HFFc6 (cell line): ENCODE results near the gene C9orf85. TPM values are rescaled to one million over a fixed set of nuclear protein-coding genes. Genes with fewer than 3 reads are reported as not detected.

Experiments used
- DNase-seq: peaks from one replicate; pipeline ENCODE4 v3.0.0-alpha.2; 2018
- H3K27ac Mint-ChIP-seq: 2 replicates; pipeline ENCODE4 v1.8.0; 2020; ENCODE audit warnings: mild to moderate bottlenecking, mixed read lengths
- H3K27me3 Mint-ChIP-seq: 2 replicates; pipeline ENCODE4 v1.8.0; 2021; ENCODE audit warnings: mild to moderate bottlenecking, moderate library complexity, mixed read lengths; ENCODE audit not compliant: insufficient read depth
- H3K36me3 Mint-ChIP-seq: 2 replicates; pipeline ENCODE4 v1.8.0; 2021; ENCODE audit warnings: low read depth, mixed read lengths
- H3K4me1 Mint-ChIP-seq: 2 replicates; pipeline ENCODE4 v1.8.0; 2020; ENCODE audit warnings: low read depth, mixed read lengths
- H3K4me3 Mint-ChIP-seq: 2 replicates; pipeline ENCODE4 v1.8.0; 2020; ENCODE audit warnings: mild to moderate bottlenecking, moderate library complexity, mixed read lengths
- H3K9me3 Mint-ChIP-seq: 2 replicates; pipeline ENCODE4 v1.8.0; 2020; ENCODE audit warnings: mild to moderate bottlenecking, mixed read lengths
- CTCF ChIP-seq: fragments of 200-600 bp; sonication (generic); IDR thresholded peaks from 2 replicates; pipeline ENCODE4 v1.5.0; 2021; ENCODE audit warnings: antibody characterized with exemption, mild to moderate bottlenecking
- total RNA-seq, 6 experiments: library from RNA; stranded (reverse); fragmentation: NEBNext Ultra II Directional; extraction: Animal tissue kit (Norgen Biotek cat#: 25700); gene quantifications; 2 replicates in 1 of 6; 3 replicates in 5 of 6; pipeline ENCODE4 v1.2.3, GENCODE V29; 2021

The C9orf85 gene
- total RNA-seq, 6 experiments from 2014 or later, result 14.1 to 17.9 (median 15.2) TPM

DNA sequence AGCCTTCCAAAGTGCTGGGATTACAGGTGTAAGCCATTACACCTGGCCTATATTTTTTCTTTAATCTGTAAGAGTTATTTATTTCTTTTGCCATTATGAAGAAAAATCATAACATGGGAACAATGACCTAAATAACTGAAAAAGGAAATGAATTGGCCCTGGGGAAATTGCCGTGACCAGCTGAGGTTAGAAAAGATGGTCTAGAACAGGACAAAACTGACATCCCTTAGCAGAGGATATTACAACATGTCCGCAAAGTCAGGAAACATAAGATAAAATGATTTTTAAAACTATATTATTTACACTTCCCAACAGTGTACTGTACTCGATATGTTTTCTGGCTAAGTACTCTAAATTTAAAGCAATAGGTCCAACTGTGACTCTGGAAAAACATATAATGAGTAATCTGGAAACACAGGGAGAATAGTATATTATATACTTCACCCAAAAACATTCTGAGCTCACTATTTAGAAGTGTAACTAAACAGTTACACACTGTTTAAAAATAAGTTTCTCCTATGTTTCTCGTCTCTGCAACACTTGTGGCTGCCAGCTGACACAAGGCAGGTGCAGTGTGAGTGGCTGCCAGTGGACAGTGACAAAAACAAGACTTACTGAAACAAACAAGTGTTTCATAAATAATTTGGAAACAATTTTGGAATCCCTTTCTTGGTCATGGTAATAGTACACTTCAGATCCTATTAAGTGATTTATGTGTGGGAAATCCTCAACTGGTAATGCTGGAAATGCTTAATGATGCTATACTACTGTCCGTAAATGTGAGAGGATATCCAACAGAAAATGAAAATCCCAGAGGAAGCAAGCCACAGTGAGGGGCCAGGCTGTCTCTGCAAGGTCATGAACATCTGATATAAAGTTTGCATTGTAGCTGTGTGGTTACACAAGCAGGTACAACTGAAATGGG, 69.1 kb downstream of the C9orf85 start:
- no peak for TF ChIP-seq CTCF
- no peak overlapping the region for H3K4me3 Mint-ChIP-seq
- H3K9me3 Mint-ChIP-seq, result no peaks in the 10 kb centered on the region
- H3K27me3 Mint-ChIP-seq, result no peaks in the 10 kb centered on the region
- H3K4me1 Mint-ChIP-seq, result peaks cover 19% of the 10 kb centered on the region
- DNase-seq, result no peak
- no peak overlapping the region for H3K27ac Mint-ChIP-seq
- H3K36me3 Mint-ChIP-seq, result peaks cover 7% of the 10 kb centered on the region; the same call in 1 of the 2 replicates

- Mint-ChIP-seq H3K36me3 (peaks cover 7% of the 10 kb centered on the region; the same call in 1 of the 2 replicates), H3K4me1 (peaks cover 19% of the 10 kb centered on the region), H3K27ac (no peak overlapping the region), H3K9me3 (no peaks in the 10 kb centered on the region), H3K4me3 (no peak overlapping the region), H3K27me3 (no peaks in the 10 kb centered on the region)
- TF ChIP-seq CTCF, result no peak
- no peak for DNase-seq
These were observed 70.5 kb downstream of the C9orf85 start for GRCh38 chr9:71981944-71982343.

- Mint-ChIP-seq H3K4me1 (peaks cover 19% of the 10 kb centered on the region), H3K9me3 (no peaks in the 10 kb centered on the region), H3K4me3 (peak overlapping the region; percentile 7; the same call in 1 of the 2 replicates), H3K36me3 (peaks cover 7% of the 10 kb centered on the region; the same call in 1 of the 2 replicates), H3K27me3 (no peaks in the 10 kb centered on the region), H3K27ac (peak overlapping the region; percentile 22; the same call in 1 of the 2 replicates)
- peak; percentile 82 for DNase-seq
- no peak for TF ChIP-seq CTCF
These were observed 73.0 kb downstream of the C9orf85 start for GRCh38 chr9:71984403-71984802.

GRCh38 chr9:71984831-71985281, 73.4 kb downstream of the C9orf85 start:
- no peak for TF ChIP-seq CTCF
- H3K27ac Mint-ChIP-seq, result peak overlapping the region; percentile 22; the same call in 1 of the 2 replicates
- H3K9me3 Mint-ChIP-seq, result no peaks in the 10 kb centered on the region
- H3K4me3 Mint-ChIP-seq, result 0 out of 2 replicates have a peak overlapping the region, but pooled peaks have one; percentile 7
- no peaks in the 10 kb centered on the region for H3K27me3 Mint-ChIP-seq
- peaks cover 19% of the 10 kb centered on the region for H3K4me1 Mint-ChIP-seq
- H3K36me3 Mint-ChIP-seq, result peaks cover 7% of the 10 kb centered on the region; the same call in 1 of the 2 replicates
- DNase-seq, result no peak

- peak; percentile 17; the same call in 1 of the 2 replicates for TF ChIP-seq CTCF
- H3K27ac Mint-ChIP-seq, result no peak overlapping the region
- H3K27me3 Mint-ChIP-seq, result no peaks in the 10 kb centered on the region
These were observed 74.0 kb downstream of the C9orf85 start for GRCh38 chr9:71985297-71985911.

More at GRCh38 chr9:71985297-71985911, 74.0 kb downstream of the C9orf85 start:
- H3K9me3 Mint-ChIP-seq, result no peaks in the 10 kb centered on the region
- peaks cover 24% of the 10 kb centered on the region for H3K4me1 Mint-ChIP-seq
- H3K4me3 Mint-ChIP-seq, result no peak overlapping the region
- no peak for DNase-seq
- H3K36me3 Mint-ChIP-seq, result peaks cover 7% of the 10 kb centered on the region; the same call in 1 of the 2 replicates
